PFSK-1 (cell line): ENCODE measurements around the gene INVS.

Source experiments
- FOXP2 ChIP-seq: optimal IDR thresholded peaks from 2 replicates; pipeline ENCODE3; 2011; ENCODE audit warnings: borderline replicate concordance, control low read depth, inconsistent platforms; ENCODE audit not compliant: insufficient read depth; ENCODE audit errors: extremely low read length, extremely low read depth
- POLR2AphosphoS5 ChIP-seq: IDR thresholded peaks from 2 replicates; pipeline ENCODE4 v1.6.1; 2012; ENCODE audit warnings: low read depth, mild to moderate bottlenecking, control low read depth, low read length, moderate library complexity
- REST ChIP-seq, 2 experiments: IDR thresholded peaks; 2 replicates each; pipeline versions ENCODE4 v1.6.1 to v1.8.0; 2011 to 2012; ENCODE audit warnings: low read depth in 2 of 2, low read length in 2 of 2, control low read depth in 1 of 2, inconsistent platforms in 1 of 2, mild to moderate bottlenecking in 1 of 2, moderate library complexity in 1 of 2; ENCODE audit not compliant: insufficient read depth in 1 of 2
- SIN3A ChIP-seq: IDR thresholded peaks from 2 replicates; pipeline ENCODE4 v1.6.1; 2012; ENCODE audit warnings: mild to moderate bottlenecking, low read length, moderate library complexity, borderline replicate concordance; ENCODE audit not compliant: insufficient read depth
- TAF1 ChIP-seq: IDR thresholded peaks from 2 replicates; pipeline ENCODE4 v1.6.1; 2012; ENCODE audit warnings: low read length, control low read depth, borderline replicate concordance; ENCODE audit not compliant: insufficient read depth

The INVS gene

GRCh38 chr9:100286257-100286656, 187.2 kb downstream of the INVS start:
- TF ChIP-seq POLR2AphosphoS5 (no peak), FOXP2 (no peak), REST (IDR thresholded peaks at IDR 0.05; ENCODE audit: insufficient read depth in 1 of 2, low read depth in 2 of 2, low read length in 2 of 2) (no peak), SIN3A (no peak), TAF1 (no peak)

DNA sequence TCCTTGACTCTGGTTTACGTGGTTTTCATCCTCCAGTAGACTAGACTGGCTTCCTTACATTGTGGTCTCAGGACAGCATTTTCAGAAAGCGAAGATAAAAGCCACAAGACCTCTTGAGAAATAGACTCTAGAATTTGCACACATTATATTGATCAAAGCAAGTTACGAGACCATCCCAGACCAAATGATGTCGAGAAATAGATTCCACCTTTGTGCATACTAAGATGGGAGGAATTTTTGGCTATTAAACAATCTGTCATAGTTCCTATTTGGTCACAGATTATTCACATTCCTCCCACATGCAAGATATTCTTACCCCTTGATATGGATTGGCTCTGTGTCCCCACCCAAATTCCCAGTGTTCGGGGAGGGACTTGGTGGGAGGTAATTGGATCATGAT, 188.1 kb downstream of the INVS start:
- TF ChIP-seq SIN3A (no peak), REST (IDR thresholded peaks at IDR 0.05; ENCODE audit: insufficient read depth in 1 of 2, low read depth in 2 of 2, low read length in 2 of 2) (no peak), FOXP2 (no peak), POLR2AphosphoS5 (no peak), TAF1 (no peak)

GRCh38 chr9:100290714-100291113, 191.7 kb downstream of the INVS start:
- no peak for TF ChIP-seq REST (IDR thresholded peaks at IDR 0.05; ENCODE audit: insufficient read depth in 1 of 2, low read depth in 2 of 2, low read length in 2 of 2)
- no peak for TF ChIP-seq POLR2AphosphoS5
- TF ChIP-seq SIN3A: no peak
- TF ChIP-seq TAF1: no peak
- no peak for TF ChIP-seq FOXP2

GRCh38 chr9:100292414-100292813, 193.4 kb downstream of the INVS start:
- no peak for TF ChIP-seq POLR2AphosphoS5
- TF ChIP-seq REST (IDR thresholded peaks at IDR 0.05; ENCODE audit: insufficient read depth in 1 of 2, low read depth in 2 of 2, low read length in 2 of 2): no peak
- TF ChIP-seq FOXP2: no peak
- TF ChIP-seq SIN3A: no peak
- TF ChIP-seq TAF1: no peak

DNA sequence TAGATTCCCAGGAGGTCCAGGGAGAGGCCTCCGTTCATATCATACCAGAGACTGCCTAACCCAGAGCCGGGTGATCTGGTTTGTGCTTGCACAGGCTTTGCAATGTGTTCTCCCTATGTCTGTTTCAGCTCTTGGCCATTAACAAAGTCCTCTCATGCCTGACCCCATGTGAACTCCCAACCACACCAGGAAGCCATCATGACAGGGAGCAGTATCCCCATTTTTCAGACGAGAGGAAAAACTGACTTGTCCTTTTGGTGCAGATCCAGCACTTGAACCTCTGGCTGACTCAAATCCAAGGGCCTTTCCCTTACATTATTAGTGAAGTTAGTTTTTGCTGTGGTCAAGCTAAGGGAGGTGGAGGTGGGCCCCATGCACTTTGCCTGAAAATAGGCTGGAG, 195.3 kb downstream of the INVS start:
- TF ChIP-seq SIN3A (no peak), TAF1 (no peak), FOXP2 (no peak), REST (IDR thresholded peaks at IDR 0.05; ENCODE audit: insufficient read depth in 1 of 2, low read depth in 2 of 2, low read length in 2 of 2) (no peak), POLR2AphosphoS5 (no peak)
